HG03108 (cell line): Measurements from ENCODE around the gene VPS13C.
"Not testable (repeated sequence)": the region's sequence is repeated elsewhere in the genome, so short reads cannot be mapped to it uniquely, and the experiment has no call there.

Source experiments
- ATAC-seq: cut with Tn5 transposase; IDR thresholded peaks from one replicate; pipeline ENCODE4 v1.9.1; 2021; ENCODE audit warnings: moderate library complexity; ENCODE audit not compliant: unreplicated experiment

The VPS13C gene

DNA sequence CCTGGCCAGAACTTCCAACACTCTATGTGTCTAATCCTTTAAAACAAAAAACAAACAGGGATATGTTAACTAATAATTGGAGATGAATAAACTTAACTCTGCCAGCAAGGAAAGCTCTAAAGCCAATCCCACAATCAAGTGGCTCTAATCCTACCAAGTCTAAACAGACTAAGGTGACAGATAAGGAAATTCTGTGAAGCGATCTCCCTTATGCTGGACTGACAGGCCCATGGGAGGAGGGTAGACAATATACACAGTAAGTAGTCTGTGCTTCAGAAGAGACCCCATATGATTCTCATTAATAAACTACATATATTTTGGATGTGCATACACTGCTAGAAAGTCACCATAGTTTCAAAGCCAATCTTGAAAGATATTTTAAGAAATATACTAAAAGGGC lies 10.1 kb downstream of the VPS13C start:
- ATAC-seq = no peak

DNA sequence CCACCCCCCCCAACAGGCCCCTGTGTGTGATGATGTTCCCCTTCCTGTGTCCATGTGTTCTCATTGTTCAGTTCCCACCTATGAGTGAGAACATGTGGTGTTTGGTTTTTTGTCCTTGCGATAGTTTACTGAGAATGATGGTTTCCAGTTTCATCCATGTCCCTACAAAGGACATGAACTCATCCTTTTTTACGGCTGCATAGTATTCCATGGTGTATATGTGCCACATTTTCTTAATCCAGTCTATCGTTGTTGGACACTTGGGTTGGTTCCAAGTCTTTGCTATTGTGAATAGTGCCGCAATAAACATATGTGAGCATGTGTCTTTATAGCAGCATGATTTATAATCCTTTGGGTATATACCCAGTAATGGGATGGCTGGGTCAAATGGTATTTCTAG lies 12.0 kb downstream of the VPS13C start:
- not testable (repeated sequence) for ATAC-seq

DNA sequence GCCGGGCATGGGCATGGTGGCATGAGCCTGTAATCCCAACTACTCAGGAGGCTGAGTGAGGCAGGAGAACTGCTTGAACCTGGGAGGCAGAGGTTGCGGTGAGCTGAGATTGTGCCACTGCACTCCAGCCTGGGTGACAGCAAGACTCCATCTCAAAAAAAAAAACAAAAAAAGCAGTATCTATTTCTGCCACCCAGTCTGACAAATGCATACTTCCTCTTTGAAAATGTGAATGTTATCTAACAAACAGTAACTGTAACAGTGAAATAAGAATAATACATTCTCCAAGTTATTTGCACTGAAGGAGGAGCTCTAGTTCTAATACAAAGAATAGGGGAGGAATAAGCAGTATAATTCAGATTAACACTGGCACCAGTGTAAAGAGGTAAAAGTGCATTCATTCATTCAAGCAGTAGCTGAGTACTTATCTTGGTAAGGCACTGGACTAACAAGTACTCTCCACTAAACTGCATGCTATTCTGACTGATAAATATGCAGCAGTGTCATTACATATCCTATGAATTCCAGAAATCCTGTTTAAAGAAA lies 12.9 kb downstream of the VPS13C start:
- ATAC-seq = no peak

DNA sequence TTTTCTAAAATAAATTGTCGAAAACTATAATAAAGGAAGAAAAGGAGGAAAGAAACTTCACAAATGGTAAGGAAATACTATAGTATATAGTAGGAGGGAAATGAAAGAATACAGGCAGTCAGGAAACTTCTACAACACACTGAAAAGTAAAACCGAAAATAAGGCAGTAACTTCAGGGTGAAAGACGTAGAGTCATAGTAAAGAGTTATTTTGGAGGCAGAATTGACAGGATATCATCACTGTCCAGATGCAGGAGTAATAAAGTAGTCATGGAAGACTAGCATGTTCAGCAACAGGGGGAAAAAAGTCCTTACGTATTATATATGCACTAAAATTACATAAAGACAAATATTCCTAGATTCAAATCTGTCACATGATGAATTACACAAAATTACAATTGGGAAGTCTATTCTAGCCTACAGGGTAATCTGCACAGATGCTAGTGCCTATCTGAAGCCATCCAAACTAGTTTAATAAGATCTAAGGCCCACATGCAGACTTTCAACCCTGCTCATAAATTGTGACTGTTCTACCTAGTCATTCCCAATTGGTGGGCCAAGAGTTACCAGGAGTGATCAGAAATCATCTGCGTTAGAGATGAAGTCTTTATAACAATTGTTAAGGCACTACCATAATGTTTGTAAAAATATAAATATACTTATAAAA lies 14.0 kb downstream of the VPS13C start:
- peak; percentile 83 for ATAC-seq

DNA sequence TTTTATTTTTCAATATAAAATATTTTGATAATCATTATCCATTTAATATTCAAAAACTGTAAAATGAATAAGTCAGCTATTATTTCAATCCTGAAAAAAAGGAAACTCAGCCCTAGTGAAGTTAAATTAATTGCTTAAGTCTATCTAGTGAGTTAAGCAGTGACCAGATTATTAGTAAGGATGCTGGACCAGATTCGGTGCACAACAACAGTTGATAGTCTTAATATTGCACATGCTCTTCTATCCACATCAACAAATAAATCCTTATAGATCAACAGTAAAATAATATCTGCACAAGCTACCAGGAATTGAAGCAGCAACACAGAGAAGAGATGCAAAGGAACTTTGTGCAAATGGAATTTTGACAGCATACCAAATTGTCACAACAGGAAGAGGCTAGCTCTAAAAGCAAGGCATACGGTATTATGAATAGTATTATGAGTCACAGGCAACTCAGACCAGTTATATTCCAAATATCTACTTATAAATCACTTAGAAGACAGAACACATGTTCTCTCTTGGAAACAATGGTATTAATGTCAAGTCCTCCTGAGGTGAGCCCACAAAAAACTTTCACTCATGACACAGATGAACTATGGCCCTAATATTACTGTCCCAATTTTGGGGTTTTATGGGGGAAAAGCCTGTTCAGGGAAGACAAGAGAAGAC lies 24.9 kb downstream of the VPS13C start:
- ATAC-seq = no peak

DNA sequence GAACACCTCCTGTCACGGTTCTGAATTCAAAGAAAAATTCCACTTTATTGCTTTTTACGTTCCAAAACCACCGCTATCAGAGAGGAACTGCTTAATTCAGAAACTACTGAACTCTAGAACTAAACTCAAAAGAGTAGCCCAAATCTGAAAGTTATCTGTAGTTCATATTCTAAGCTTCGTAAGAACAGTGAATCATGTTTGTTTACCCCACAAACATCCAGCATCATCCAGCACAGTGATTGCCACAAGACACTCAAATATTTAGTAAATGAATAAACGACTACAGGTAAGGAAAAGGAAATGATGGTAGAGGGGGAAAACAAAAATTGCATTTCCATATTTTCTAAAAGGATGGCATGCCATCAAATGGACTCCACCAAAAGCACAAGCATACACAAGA lies 32.3 kb downstream of the VPS13C start:
- no peak for ATAC-seq

DNA sequence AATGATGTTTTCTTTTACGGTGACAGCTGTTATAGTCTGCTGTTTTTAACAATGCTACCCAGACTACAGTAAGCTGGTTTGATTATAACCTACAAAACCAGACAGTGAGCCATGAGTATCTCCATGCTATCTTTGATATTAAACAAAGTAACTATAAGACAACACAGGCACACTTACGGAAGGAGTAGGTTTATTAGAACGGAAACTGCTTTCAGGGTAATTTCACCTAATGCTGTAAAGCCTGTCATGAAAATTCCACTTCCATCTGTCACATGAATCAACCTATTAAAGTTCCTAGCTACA lies 33.0 kb downstream of the VPS13C start:
- no peak for ATAC-seq

DNA sequence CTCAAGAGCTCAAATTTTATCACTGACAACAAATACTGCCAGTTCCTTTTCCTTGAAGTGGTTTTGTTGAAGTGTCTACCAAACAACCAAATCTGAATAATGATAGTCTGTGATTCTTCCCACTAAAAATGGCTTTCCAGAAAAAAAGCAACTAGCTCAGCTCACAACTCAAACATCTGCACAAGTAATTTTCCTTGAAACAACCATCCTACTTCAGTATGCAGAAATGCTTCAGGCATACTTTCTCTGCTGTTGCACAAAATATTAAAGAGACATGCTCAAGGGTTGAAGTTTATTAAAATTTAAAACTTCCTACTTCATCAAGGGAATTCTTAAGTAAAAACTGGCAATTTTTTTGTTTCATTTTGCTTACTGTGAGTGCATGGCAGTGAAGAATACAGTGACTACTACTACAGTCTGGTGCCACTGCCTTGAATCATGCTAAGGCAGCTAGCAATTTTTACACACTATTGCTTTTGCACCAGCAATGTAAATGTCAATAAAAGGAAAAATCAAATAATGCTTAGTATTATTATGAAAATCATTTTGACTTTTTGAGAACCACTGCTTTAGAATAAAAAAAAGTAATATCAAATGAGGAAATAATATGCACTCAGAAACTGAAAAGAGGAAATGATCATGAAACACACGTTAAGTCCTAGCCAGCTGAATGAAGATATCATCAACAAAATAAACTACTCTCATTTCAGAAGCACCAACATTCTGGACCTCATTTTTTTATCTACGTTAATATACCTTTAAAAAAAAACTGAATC lies 33.6 kb downstream of the VPS13C start:
- no peak for ATAC-seq

DNA sequence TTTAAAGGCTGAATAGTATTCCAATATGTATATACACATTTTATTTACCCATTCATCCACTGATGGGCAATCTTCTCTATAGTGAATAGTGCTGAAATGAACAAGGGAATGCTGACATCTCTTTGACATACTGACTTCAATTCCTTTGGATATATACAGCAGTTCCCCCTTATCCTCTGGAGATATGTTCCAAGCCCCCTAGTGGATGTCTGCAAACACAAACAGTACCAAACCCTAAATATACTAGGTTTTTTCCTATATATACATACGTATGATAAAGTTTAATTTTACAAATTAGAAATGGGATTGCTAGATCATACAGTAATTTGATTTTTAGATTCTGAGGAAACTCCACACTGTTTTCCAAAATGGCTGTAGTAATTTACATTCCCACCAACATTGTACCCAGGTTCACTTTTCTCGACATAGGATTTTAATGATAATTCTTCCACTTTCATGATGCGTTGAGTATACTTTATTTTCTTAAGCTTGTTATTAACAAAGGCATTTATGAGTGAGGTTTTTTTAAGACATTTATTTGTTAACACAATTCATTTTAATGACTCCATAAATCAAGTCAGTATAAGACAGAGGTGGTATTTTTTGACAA lies 38.2 kb downstream of the VPS13C start:
- no peak for ATAC-seq

DNA sequence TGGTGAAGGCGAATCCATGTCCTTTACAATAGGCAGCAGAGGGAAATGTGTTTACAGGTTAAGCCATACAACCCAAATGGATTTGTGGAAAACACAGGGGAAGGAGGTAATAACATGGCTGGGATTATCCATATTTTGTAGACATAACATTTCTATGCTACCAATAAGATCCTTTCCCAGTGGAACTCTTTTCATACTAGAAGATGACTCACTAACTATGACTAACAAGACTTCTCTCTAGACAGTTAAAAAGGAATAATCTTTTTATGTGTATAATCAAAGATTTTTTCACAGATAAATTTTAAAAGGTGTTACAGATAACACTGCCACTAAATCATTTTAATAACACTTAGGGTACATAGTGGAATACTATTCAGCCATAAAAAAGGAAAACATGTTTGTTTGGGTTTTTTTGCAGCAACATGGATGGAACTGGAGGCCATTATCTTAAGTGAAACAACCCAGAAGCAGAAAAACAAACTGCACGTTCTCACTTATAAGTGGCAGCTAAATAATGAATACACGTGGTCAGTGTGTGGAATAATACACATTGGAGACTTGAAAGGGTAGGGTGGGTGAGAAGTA lies 39.6 kb downstream of the VPS13C start:
- no peak for ATAC-seq

DNA sequence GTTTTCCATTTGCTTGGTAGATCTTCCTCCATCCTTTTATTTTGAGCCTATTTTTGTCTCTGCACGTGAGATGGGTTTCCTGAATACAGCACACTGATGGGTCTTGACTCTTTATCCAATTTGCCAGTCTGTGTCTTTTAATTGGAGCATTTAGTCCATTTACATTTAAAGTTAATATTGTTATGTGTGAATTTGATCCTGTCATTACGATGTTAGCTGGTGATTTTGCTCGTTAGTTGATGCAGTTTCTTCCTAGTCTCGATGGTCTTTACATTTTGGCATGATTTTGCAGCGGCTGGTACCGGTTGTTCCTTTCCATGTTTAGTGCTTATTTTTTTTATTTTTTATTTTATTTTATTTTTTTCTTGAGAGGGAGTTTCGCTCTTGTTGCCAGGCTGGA lies 54.9 kb downstream of the VPS13C start:
- not testable (repeated sequence) for ATAC-seq

DNA sequence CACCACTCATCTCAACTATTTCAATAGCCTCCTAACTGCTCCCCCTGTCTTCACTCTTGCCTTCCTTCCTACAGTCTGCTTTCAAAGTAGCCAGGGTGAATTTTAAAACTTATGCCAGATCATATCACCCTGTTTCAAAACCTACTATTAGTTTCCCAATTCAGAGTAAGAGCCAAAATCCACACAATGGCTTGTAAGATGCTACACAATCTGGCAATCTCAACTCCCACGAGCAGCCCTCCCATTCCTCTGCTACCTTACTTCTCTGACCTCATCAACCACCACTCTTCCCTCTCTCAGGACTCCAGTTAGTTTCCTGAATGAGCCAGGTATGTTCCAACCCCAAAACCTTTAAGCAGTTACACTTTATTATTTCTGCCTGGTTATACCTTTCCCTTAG lies 62.5 kb downstream of the VPS13C start:
- ATAC-seq = no peak

DNA sequence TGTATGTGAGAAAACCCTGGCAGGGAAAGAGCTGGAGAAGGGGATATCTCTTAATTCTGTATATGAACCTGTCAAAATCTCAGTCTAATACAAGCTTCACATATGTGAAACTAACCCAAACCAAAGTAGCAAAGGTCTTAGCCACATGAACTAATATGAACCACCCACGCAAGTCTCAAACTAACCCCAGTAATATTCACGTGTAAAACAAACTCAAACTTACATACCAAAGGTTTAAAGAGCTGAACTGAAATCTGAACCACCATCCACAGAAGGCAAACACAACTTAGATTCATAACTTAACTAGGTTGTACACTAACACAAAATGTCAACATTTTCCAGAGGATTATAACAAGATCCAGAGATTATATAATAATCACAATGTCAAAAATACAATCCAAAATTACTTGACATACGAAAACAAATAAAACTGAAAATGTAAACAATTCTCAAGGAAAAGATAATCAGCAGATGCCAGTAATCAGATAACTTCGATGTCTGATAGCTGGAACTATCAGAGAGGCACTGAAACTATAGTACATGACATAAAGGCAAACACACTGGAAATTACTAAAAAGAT lies 64.1 kb downstream of the VPS13C start:
- no peak for ATAC-seq

DNA sequence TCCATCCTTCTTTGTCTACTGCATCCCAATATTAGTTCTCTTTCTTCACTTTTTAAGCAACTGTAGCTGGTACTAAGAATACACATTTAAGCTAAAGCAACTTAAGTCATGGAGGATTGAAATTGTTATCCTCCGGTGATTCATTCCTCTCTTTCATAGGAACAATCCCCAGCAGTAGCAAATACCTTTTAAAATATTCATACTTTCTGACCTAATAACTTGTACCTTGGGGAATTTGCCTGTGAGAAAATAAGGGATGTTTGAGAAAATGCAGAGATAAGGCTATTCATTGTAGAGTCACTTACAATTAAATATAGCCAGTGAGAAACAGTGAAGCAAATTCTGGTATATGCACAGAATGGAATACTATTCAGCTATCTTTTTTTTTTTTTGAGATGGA lies 66.0 kb downstream of the VPS13C start:
- no peak for ATAC-seq

DNA sequence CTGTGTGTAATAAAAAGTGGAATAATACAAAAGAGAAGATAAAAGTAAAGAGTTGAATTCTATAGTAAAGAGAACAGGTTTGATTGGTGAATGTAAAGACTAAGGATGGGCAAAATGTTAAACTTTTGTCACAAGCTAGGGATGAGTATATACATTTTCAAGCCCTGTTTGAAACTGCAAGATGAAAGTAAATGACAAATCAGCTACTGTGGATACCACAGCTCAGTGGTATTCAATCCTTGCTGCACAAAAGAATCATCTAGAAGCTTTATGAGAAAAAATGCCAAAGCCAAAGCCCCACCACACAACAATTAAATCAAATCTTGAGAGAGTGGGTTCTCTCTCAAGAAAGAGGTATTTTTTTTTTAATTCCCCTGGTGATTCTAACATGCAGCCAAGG lies 67.7 kb downstream of the VPS13C start:
- no peak for ATAC-seq

DNA sequence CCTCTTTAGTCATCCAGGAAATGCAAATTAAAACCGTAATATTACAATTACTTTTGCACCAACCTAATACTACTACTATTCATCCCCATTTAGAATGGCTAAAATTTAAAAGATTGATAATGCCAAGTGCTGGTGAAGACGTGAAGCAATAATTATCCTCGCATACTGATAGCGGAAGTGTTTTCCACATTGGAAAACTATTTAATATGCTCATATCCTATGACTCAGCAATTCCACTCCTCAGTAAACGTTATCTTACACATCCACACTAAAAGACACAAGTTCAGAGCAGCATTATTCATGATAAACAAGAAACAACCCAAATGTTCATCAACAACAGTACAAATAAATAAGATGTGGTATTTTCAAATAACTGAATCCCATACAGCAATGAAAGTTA lies 70.6 kb downstream of the VPS13C start:
- no peak for ATAC-seq

DNA sequence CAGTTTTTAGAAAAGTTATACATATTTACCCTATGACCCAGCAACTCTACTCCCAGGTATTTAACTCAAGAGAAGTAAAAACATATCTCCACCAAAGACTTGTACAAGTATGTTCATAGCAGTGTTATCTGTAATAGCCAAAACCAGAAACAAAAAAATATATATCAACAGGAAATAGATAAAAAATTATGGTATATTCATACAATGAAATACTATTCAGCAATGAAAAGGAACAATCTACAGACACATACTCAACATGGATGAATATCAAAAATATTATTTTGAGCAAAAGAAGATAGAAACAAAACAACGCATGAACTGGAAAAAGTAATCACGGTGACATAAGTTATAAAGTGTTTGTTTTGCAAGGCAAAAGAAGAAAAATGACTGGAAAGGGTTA lies 72.4 kb downstream of the VPS13C start:
- no peak for ATAC-seq

DNA sequence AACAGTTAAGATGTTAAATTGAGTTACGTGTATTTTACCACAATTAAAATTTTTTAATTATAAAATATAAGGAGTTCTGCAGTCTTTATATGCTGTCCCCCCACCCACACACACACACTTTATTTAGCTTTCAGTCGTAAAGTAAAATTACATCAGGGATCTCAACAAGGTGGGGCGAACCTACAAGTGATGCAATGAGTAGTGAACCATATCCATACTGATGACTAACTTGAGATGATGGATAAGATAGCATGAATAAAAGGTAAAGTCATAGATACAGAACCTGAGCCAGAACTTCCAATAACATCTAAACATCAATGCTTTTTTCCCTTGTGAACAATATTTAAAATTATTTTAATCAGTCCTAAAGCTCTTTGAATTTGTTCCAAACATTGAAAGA lies 77.2 kb downstream of the VPS13C start:
- no peak for ATAC-seq

DNA sequence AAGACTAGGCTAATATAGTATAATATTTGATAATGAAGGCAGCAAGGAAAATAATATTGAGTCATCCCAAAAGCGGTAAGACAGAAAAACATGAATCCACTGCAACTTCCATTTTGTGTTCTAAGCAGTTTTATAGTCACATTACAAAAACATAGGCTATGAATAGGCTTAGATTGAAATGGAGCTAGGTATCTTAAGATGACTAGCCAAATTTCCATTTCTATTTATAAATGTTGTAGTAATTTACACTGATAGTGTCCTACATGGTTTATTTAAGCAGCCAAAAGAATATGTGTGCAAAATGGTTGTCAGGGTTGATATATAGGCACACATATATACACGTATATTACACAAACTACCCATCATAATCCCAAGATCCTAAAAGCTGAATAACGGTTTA lies 82.0 kb downstream of the VPS13C start:
- ATAC-seq = no peak

DNA sequence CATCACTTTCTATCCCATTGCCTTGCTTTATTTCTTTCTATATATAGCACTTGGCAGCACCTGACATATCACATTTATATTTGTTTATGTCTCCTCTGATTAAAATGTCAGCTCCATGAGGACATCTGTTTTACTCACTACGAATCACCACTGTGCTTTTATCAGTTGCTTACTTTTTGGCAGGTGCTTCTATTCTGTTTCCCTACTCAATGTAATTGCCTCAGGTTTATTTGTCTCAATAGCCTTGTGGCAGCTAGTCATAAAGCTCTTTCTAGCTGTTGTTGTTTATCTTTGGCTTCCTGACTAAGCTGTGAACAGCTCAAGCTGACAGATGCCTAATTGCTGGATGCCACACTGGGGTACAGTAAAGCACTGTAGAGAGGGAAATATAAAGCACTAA lies 85.5 kb downstream of the VPS13C start:
- no peak for ATAC-seq

DNA sequence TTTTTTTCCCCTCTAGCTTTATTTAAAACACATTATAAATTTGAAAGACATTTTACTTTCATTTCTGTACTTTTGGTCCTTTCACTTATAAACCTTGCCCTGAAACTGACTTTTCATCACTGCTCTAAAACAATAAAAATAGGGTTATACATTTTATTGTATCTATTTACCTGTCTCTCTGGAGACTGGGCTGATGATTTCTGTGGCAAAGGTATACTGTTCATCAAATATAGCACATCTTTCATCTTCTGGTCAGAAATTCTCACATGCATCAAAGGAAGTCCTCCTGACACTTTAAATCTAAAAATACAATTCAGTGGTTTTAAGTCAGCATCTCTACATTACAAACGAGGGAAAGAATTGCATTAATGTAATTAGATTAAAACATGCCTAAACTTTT lies 86.1 kb downstream of the VPS13C start:
- no peak for ATAC-seq
